Stimulated activated CD8-positive, alpha-beta memory T cell treated with anti-CD3 and anti-CD28 coated beads, Interleukin-2, amount 100 ng/mL, for 48 hours (primary cell): ENCODE measurements around the gene MAN2A2.
"Not testable (repeated sequence)": the region's sequence is repeated elsewhere in the genome, so short reads cannot be mapped to it uniquely, and the experiment has no call there.

ENCODE experiments used
- DNase-seq, 2 donors: peaks; one replicate each; pipeline ENCODE4 v3.0.0-alpha.2; 2020; ENCODE audit warnings: low read depth in 2 of 2

Gene MAN2A2

GRCh38 chr15:90903733-90904536, 833 bp downstream of the MAN2A2 start:
- no peak for DNase-seq

- DNase-seq, result no peak
Measured at GRCh38 chr15:90904746-90905145, 1.6 kb downstream of the MAN2A2 start.

GRCh38 chr15:90905306-90906180, 2.4 kb downstream of the MAN2A2 start:
- no peak for DNase-seq

- no peak for DNase-seq
Measured at GRCh38 chr15:90906181-90906849, 3.2 kb downstream of the MAN2A2 start.

- no peak for DNase-seq
Measured at GRCh38 chr15:90907051-90907660, 4.1 kb downstream of the MAN2A2 start.

DNA sequence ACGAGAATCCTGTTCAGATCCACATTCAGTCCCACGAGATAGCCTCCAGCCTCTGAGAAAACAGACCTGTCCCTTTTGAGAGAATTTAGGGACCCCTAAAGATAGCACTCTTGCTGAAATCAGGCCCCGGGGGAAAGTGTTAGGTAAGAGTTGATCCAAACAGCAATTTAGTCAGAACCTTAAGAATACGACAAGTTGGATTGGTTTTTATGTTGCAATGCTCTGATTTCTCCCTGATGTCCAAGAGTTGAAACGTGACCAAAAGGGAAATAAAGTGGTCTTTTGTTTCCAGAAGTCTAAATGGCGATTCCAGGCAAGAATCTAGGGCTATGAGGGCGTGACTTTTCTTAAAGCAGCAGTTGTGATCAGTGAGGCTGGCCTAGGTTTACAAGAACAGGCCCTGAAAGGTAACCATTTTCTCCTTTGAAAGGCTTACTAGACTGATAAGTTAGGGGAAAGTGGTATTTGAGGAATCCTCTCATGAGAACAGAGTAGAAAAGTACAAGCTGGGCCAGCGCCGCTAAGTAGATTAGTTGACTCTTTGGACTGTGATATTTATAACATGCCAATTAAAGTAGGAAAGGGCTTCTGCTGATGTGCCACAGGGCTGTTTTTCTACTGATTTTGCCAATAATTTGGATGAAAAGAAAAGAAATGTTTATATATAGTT, 4.9 kb downstream of the MAN2A2 start:
- no peak for DNase-seq

- DNase-seq, result not testable (repeated sequence)
Measured at GRCh38 chr15:90909449-90909848, 6.3 kb downstream of the MAN2A2 start.

- DNase-seq, result no peak
Measured at GRCh38 chr15:90909976-90910375, 6.9 kb downstream of the MAN2A2 start.

GRCh38 chr15:90910441-90911301, 7.6 kb downstream of the MAN2A2 start:
- no peak for DNase-seq

DNA sequence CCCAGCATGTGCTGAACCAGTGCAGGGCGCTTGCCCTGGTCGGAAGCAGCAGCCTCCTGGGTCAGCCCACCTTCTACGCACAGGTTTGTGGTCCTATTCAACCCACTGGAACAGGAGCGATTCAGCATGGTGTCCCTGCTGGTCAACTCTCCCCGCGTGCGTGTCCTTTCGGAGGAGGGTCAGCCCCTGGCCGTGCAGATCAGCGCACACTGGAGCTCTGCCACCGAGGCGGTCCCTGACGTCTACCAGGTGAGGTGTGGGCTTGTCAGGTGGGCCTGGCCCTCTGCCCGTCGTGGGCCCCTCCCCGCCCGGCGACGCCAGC, 8.2 kb downstream of the MAN2A2 start:
- DNase-seq, result no peak

DNA sequence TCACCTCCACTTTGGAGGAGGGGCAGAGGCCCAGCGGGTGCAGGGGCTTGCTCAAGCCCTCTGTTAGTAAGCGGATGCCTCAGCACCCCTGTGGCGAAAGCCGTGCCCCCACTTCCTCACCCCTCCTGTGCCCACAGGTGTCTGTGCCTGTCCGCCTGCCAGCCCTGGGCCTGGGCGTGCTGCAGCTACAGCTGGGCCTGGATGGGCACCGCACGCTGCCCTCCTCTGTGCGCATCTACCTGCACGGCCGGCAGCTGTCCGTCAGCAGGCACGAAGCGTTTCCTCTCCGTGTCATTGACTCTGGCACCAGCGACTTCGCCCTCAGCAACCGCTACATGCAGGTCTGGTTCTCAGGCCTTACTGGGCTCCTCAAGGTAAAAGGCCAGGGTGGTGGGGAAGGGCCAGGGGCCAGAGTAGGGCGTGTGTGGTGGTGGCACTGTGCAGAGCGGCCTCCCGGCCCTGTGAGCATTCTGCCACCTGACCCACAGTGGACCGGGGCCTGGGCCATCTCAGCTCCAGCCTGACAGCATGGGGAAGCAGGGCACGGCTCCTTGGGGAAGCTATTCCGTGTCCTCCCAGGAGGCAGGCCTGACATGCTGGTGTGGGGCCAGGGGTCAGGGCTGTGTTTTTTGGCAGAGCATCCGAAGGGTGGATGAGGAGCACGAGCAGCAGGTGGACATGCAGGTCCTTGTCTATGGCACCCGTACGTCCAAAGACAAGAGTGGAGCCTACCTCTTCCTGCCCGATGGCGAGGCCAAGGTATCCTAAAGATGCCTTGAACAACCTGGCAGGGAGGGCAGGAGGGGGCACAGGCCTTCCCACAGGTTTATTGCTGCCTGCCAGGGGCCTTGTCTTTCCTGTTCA, 9.0 kb downstream of the MAN2A2 start:
- DNase-seq, result no peak

- no peak for DNase-seq
Measured at GRCh38 chr15:90912770-90913075, 9.6 kb downstream of the MAN2A2 start.

DNA sequence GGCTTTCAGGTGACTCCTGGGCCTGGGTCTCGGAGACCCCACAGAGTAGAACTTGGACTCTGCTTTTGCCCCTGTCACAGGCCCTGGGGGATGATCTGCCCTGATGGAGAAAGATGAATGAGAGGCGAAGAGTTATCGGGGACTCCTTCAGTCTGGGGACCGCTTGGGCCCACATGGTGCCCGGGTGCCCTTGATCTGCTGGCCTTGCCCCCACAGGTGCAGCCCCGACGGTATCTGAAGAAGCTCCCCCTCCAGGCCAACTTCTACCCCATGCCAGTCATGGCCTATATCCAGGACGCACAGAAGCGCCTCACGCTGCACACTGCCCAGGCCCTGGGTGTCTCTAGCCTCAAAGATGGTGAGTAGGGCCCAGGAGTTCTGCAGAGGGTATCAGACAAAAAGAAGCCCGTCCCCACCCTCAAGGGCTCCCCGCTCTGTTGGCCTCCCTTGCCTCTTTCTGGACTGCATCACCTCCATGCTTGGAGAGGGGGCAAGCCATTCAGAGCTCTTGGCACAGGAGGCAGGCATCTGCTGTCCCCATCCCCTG, 10.4 kb downstream of the MAN2A2 start:
- DNase-seq, result no peak

DNA sequence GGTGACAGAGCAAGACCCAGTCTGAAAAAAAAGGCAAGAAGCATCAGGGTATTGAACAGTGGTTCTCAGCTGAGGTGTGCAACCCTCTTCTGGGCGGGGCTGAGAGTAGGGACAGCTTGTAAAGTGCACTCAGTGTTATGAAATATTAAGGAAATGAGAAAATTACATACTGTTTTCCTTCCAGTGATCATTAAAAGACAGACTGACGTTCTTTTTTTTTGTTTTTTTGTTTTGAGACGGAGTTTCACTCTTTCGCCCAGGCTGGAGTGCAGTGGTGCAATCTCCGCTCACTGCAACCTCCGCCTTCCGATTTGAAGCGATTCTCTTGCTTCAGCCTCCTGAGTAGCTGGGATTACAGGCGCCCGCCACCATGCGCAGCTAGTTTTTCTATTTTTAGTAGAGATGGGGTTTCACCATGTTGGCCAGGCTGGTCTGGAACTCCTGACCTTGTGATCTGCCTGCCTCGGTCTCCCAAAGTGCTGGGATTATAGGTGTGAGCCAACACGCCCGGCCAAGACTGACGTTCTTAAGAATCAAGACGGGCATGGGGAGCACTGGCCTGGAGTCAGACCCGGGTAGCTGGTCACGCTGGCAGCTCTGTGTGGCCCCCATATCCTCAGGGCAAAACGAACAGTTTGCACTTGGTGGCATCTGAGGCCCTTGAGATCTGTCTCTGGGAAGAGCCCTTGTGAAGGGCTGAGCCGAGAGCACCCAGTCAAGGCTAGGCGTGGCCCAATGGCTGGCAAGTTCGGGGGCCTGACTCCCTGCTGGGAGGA, 11.4 kb downstream of the MAN2A2 start:
- DNase-seq, result no peak

- DNase-seq, result no peak
Measured at GRCh38 chr15:90915216-90915807, 12.2 kb downstream of the MAN2A2 start.

DNA sequence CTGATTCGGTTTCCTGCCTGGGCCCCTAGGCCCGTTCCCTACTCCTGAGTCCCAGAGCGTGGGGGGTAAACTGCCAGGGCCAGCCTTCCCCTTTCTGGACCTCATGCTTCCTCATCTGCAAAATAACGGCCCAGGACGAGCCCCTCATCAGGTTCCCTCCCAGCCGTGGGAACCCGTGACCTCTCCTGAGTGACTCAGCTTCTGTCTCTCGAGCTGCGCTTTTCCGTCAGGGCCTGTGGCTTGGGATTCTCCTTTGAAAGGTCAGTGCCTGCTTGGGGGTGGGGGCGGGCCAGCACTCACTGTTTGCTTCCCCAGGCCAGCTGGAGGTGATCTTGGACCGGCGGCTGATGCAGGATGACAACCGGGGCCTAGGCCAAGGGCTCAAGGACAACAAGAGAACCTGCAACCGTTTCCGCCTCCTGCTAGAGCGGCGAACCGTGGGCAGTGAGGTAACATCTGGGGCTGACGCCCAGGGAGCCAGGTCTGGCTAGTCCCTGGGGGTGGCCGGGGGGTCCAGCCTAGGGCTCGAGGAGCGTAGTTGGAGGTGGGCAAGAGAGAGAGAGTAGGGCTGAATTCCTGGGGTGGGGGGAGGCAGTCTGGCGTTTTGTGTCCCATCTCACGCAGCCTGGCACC, 12.8 kb downstream of the MAN2A2 start:
- no peak for DNase-seq

DNA sequence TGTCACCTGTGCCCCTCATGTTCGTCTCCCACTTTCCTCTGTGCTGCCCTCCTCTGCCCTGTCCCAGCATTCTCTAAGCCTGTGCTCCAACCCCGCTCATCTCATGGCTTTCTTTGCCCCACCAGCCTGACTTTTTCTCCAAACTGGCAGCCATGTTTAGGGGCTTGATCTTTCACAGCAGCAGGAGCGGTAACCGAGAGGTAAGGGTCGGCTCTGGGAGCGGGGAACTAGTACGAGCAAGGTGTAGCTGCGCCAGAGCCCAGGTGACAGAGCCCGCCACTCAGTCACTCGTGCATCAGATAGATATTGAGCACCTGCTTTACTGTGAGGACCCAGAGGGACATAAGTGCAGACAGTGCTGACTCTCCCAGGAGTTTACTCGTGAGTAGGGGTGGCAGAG, 13.4 kb downstream of the MAN2A2 start:
- DNase-seq, result no peak

DNA sequence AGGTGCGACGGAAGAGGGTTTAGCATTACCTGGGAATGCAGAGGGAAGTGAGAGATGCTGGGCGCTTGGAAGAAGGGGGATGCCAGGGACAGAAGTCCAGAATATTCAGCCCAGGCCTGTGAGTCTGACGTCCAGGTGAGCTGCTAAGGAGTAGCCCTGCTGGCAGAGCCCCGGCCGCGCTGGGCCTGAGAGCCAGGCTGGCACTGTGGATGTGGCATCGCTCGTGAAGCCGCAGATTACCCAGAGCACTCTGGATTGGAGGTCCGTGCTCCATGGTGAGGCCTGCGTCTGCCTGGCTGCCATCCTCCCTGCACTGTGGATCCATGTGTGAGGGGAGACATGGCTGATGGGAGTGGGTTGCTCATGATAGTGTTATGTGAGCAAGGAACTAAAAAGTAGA, 14.5 kb downstream of the MAN2A2 start:
- no peak for DNase-seq
